ENCODE data around the gene PRR14. TPM values are rescaled to one million over a fixed set of nuclear protein-coding genes. Genes with fewer than 3 reads are reported as not detected.
A peak's percentile ranks its signal among the peaks of the same experiment; 100 is the strongest.

PRR14 gene
- polyA plus RNA-seq, 1 experiment = 5.2 TPM

DNA sequence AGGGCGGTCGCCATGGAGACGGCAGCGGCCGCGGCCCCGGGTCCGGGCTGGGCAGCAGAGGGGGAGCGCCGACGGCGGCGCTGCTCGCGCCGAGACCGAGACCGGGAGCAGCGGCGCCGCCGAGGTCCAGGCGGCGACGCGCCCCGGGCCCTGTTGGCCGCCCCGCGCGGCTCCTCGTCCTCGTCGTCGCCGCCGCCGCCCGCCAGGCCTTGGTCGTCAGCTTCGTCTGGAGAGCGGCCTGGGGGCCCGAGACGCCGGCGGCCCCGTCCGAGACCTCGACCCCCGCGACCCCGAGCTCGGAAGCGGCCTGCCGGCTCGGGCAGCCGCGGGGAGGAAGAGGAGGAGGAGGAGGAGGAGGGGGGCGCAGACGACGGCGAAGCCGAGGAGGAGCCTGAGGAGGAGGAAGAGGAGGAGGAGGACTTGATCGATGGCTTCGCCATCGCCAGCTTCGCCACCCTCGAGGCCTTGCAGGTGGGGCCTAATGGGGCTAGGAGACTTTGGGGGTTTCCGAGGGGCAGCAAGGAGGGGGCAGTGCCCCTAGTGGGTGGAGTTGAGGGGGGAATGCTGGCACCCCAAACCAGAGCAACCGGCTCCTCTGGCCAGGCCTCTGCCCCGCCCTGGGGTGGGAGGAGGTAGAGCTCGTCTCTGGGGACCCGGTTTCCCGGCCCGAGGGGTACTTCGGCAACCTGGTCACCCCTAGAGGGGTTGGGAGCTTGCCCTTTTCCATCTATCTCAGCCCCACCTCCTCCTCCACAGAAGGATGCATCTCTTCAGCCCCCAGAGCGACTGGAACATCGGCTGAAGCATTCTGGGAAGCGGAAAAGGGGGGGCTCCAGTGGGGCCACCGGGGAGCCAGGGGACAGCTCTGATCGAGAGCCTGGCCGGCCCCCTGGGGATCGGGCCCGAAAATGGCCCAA lies 9.0 kb downstream of the PRR14 start:
- no peak for DNase-seq (ENCODE audit: low read depth)
- Histone ChIP-seq H3K27me3 (ENCODE audit: control insufficient read depth, insufficient read depth, low read length) (no peaks in the 10 kb centered on the region), H3K4me3 (ENCODE audit: low read depth, low read length) (peak overlapping the region; percentile 90), H3K36me3 (ENCODE audit: control insufficient read depth, insufficient read depth, low read length) (peaks cover 33% of the 10 kb centered on the region)
- TF ChIP-seq, protein P1, sequence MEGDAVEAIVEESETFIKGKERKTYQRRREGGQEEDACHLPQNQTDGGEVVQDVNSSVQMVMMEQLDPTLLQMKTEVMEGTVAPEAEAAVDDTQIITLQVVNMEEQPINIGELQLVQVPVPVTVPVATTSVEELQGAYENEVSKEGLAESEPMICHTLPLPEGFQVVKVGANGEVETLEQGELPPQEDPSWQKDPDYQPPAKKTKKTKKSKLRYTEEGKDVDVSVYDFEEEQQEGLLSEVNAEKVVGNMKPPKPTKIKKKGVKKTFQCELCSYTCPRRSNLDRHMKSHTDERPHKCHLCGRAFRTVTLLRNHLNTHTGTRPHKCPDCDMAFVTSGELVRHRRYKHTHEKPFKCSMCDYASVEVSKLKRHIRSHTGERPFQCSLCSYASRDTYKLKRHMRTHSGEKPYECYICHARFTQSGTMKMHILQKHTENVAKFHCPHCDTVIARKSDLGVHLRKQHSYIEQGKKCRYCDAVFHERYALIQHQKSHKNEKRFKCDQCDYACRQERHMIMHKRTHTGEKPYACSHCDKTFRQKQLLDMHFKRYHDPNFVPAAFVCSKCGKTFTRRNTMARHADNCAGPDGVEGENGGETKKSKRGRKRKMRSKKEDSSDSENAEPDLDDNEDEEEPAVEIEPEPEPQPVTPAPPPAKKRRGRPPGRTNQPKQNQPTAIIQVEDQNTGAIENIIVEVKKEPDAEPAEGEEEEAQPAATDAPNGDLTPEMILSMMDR (IDR thresholded peaks at IDR 0.05; ENCODE audit: insufficient read depth, low read depth, low read length) = no peak
- CTCF ChIA-PET = interaction anchor here (0.5 to 4.6 kb wide), 9 partner anchors 9 to 596 kb away, joined by 3 to 43 read pairs (median 4); partner anchors contain the start of gene PRR14
- POLR2A ChIA-PET = interaction anchor here (0.5 to 0.8 kb wide), 3 partner anchors 26 to 595 kb away, joined by 3 to 16 read pairs (median 4); no protein-coding TSS in a partner anchor

DNA sequence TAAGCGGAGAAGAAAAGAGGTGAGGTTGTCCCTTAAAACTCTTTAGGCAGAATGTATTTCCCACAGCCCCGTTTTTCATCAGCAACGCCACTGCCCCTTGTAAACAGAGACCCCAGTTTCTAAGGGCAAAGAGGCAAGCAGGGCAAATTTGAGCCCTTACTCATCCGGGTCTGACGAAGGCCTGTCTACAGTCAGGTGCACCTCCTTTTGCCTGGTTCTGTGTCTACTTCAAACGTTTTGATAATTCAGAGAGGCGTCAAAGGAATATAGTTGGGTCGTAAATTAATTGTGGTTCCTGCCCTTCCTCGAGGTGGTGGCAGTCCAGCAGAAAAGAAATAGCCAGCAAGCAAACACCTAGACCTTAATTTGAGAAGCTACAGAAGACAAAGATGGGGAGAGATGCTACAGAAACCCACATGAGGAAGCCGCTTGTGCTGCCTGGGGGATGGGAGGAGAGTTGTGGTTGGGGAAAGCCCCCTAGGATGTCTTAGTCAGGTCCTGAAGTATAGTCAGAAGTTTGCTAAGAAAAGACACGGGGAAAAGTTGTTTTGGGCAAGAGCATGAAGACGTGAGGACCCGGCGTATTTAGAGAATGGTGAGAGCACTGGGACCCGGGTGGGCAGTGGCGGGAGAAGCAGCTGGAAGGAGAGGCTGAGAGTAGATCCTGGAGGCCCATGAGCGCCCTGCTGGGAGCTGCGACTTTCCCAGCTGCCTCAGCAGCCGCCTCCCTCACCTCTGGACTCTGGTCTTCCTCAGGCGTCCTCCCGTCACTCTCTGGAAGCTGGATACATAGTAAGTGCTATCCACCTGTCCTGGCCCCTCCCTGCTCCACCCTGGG lies 9.9 kb downstream of the PRR14 start:
- Histone ChIP-seq H3K36me3 (ENCODE audit: control insufficient read depth, insufficient read depth, low read length) (peaks cover 30% of the 10 kb centered on the region), H3K27me3 (ENCODE audit: control insufficient read depth, insufficient read depth, low read length) (no peaks in the 10 kb centered on the region), H3K4me3 (ENCODE audit: low read depth, low read length) (peak overlapping the region; percentile 90)
- ChIA-PET POLR2A (interaction anchor here (0.5 to 0.8 kb wide), 3 partner anchors 27 to 596 kb away, joined by 3 to 16 read pairs (median 4); no protein-coding TSS in a partner anchor), CTCF (interaction anchor here (0.8 to 4.6 kb wide), 4 partner anchors 10 to 34 kb away, joined by 3 to 43 read pairs (median 9); partner anchors contain the start of gene PRR14)
- no peak for DNase-seq (ENCODE audit: low read depth)
- TF ChIP-seq, protein P1 (IDR thresholded peaks at IDR 0.05; ENCODE audit: insufficient read depth, low read depth, low read length) = no peak

DNA sequence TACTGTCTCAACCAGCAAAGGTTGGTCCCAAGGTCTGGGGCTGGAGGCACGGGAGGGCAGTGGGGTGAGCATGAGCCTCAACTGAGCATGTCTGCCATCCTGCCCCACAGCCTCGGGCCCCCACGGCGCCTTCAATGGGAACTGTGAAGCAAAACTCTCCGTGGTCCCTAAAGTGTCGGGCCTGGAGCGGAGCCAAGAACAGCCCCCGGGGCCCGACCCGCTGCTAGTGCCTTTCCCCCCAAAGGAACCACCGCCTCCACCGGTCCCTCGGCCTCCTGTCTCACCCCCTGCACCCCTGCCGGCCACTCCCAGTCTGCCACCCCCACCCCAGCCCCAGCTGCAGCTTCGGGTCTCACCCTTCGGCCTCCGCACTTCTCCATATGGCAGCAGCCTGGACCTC lies 11.7 kb downstream of the PRR14 start:
- ChIA-PET CTCF (interaction anchor here (4.6 kb wide), 1 partner anchor 33 kb away, joined by 43 read pairs; no protein-coding TSS in a partner anchor), POLR2A (no interaction called here)
- no peak overlapping the region for H3K4me3 ChIP-seq (ENCODE audit: low read depth, low read length)
- peaks cover 36% of the 10 kb centered on the region for H3K36me3 ChIP-seq (ENCODE audit: control insufficient read depth, insufficient read depth, low read length)
- no peak for DNase-seq (ENCODE audit: low read depth)
- no peaks in the 10 kb centered on the region for H3K27me3 ChIP-seq (ENCODE audit: control insufficient read depth, insufficient read depth, low read length)
- TF ChIP-seq, protein P1 (IDR thresholded peaks at IDR 0.05; ENCODE audit: insufficient read depth, low read depth, low read length) = no peak

- ChIA-PET CTCF (no interaction called here), POLR2A (no interaction called here)
- H3K36me3 ChIP-seq (ENCODE audit: control insufficient read depth, insufficient read depth, low read length) = peaks cover 41% of the 10 kb centered on the region
These were observed 12.3 kb downstream of the PRR14 start for GRCh38 chr16:30663038-30663437.

More at GRCh38 chr16:30663038-30663437, 12.3 kb downstream of the PRR14 start:
- TF ChIP-seq, protein P1 (IDR thresholded peaks at IDR 0.05; ENCODE audit: insufficient read depth, low read depth, low read length) = no peak
- Histone ChIP-seq H3K4me3 (ENCODE audit: low read depth, low read length) (no peak overlapping the region), H3K27me3 (ENCODE audit: control insufficient read depth, insufficient read depth, low read length) (no peaks in the 10 kb centered on the region)
- no peak for DNase-seq (ENCODE audit: low read depth)
